ENCODE data around the gene SRPX2.

The SRPX2 gene

GRCh38 chrX:100615005-100615404, 29.0 kb upstream of the SRPX2 start:
- Histone ChIP-seq H3K79me1 (replicated peaks; ENCODE audit: low read length, poor library complexity, severe bottlenecking) (no peaks in the 10 kb centered on the region), H2BK5ac (ENCODE audit: low read depth, low read length, poor library complexity, severe bottlenecking) (no peak overlapping the region), H3K14ac (ENCODE audit: low read length in 2 of 2) (no peak overlapping the region), H4K8ac (ENCODE audit: low read length) (no peak overlapping the region), H4K91ac (ENCODE audit: low read length) (no peak overlapping the region), H3K27me3 (ENCODE audit: control insufficient read depth in 1 of 2, insufficient read depth in 1 of 2, low read length in 2 of 2) (peaks cover 0 to 30% of the 10 kb centered on the region in 2 experiments), H3K23ac (ENCODE audit: low read length in 2 of 2) (no peak overlapping the region), H3K4me1 (ENCODE audit: control insufficient read depth, insufficient read depth, low read depth, low read length) (no peaks in the 10 kb centered on the region), H3K9me3 (ENCODE audit: control insufficient read depth, low read length) (no peaks in the 10 kb centered on the region), H3K27ac (ENCODE audit: low read length, poor library complexity, severe bottlenecking) (no peak overlapping the region), H2BK120ac (ENCODE audit: low read depth, low read length) (no peak overlapping the region), H3K36me3 (ENCODE audit: control insufficient read depth in 1 of 2, insufficient read depth in 2 of 2, low read depth in 1 of 2, low read length in 2 of 2) (no peaks in the 10 kb centered on the region), H3K4ac (ENCODE audit: low read depth in 1 of 2, low read length in 2 of 2) (no peak overlapping the region), H3K18ac (ENCODE audit: low read depth in 1 of 2, low read length in 2 of 2) (no peak overlapping the region), H3K9ac (ENCODE audit: low read length) (peak overlapping the region; percentile 49), H2AFZ (ENCODE audit: low read depth, low read length) (no peak overlapping the region), H2AK5ac (ENCODE audit: low read length, severe bottlenecking) (no peak overlapping the region), H2BK12ac (ENCODE audit: low read length in 2 of 2) (no peak overlapping the region), H3K4me3 (ENCODE audit: insufficient read depth in 1 of 2, low read depth in 1 of 2, low read length in 2 of 2) (no peak overlapping the region), H3K4me2 (ENCODE audit: low read length, poor library complexity, severe bottlenecking) (no peak overlapping the region), H2BK15ac (ENCODE audit: low read depth, poor library complexity, severe bottlenecking) (no peak overlapping the region)
- DNase-seq, result peak; percentile 75
- WGBS, result 21% methylated on average over 2 of the region's 3 CpGs

DNA sequence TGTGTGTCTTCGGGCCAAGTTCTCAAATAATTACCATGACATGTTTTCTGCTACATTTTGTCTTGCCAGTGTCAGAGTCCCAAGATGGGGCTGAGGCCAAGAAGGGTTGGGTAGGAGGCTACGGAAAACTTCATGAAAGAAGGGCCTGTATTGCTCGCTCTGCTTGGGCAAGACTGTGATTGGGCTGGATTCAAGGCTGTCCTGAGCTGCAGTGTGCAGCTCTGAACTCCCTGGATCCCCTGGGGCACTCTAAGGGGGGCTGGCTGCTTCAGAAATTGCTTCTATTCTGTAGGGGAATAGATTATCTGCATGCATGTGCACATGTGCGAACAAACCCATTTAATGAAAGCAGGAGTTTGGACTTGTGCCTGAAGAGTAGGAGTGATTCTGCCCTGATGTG, 21.0 kb upstream of the SRPX2 start:
- H3K23ac ChIP-seq (ENCODE audit: low read length in 2 of 2), result no peak overlapping the region
- H3K14ac ChIP-seq (ENCODE audit: low read length in 2 of 2), result no peak overlapping the region
- H3K36me3 ChIP-seq (ENCODE audit: control insufficient read depth in 1 of 2, insufficient read depth in 2 of 2, low read depth in 1 of 2, low read length in 2 of 2), result no peaks in the 10 kb centered on the region
- no peak overlapping the region for H2BK120ac ChIP-seq (ENCODE audit: low read depth, low read length)
- H2BK15ac ChIP-seq (ENCODE audit: low read depth, poor library complexity, severe bottlenecking), result no peak overlapping the region
- H3K9me3 ChIP-seq (ENCODE audit: control insufficient read depth, low read length), result no peaks in the 10 kb centered on the region
- DNase-seq, result no peak
- 93% methylated on average over 3 of the region's 4 CpGs for WGBS
- H3K9ac ChIP-seq (ENCODE audit: low read length), result no peak overlapping the region
- H3K4me3 ChIP-seq (ENCODE audit: insufficient read depth in 1 of 2, low read depth in 1 of 2, low read length in 2 of 2), result no peak overlapping the region
- no peak overlapping the region for H4K8ac ChIP-seq (ENCODE audit: low read length)
- no peak overlapping the region for H2AK5ac ChIP-seq (ENCODE audit: low read length, severe bottlenecking)
- no peaks in the 10 kb centered on the region for H3K79me1 ChIP-seq (replicated peaks; ENCODE audit: low read length, poor library complexity, severe bottlenecking)
- no peak overlapping the region for H2AFZ ChIP-seq (ENCODE audit: low read depth, low read length)
- peaks cover 0 to 27% of the 10 kb centered on the region in 2 experiments for H3K27me3 ChIP-seq (ENCODE audit: control insufficient read depth in 1 of 2, insufficient read depth in 1 of 2, low read length in 2 of 2)
- H3K18ac ChIP-seq (ENCODE audit: low read depth in 1 of 2, low read length in 2 of 2), result no peak overlapping the region
- H3K27ac ChIP-seq (ENCODE audit: low read length, poor library complexity, severe bottlenecking), result no peak overlapping the region
- H3K4me1 ChIP-seq (ENCODE audit: control insufficient read depth, insufficient read depth, low read depth, low read length), result no peaks in the 10 kb centered on the region
- no peak overlapping the region for H2BK12ac ChIP-seq (ENCODE audit: low read length in 2 of 2)
- no peak overlapping the region for H3K4ac ChIP-seq (ENCODE audit: low read depth in 1 of 2, low read length in 2 of 2)
- H4K91ac ChIP-seq (ENCODE audit: low read length), result no peak overlapping the region
- H3K4me2 ChIP-seq (ENCODE audit: low read length, poor library complexity, severe bottlenecking), result no peak overlapping the region
- H2BK5ac ChIP-seq (ENCODE audit: low read depth, low read length, poor library complexity, severe bottlenecking), result no peak overlapping the region

- no peak overlapping the region for H2BK120ac ChIP-seq (ENCODE audit: low read depth, low read length)
- H3K9me3 ChIP-seq (ENCODE audit: control insufficient read depth, low read length), result no peaks in the 10 kb centered on the region
- H2BK5ac ChIP-seq (ENCODE audit: low read depth, low read length, poor library complexity, severe bottlenecking), result no peak overlapping the region
Observed at GRCh38 chrX:100625985-100626491, 18.0 kb upstream of the SRPX2 start.

DNA sequence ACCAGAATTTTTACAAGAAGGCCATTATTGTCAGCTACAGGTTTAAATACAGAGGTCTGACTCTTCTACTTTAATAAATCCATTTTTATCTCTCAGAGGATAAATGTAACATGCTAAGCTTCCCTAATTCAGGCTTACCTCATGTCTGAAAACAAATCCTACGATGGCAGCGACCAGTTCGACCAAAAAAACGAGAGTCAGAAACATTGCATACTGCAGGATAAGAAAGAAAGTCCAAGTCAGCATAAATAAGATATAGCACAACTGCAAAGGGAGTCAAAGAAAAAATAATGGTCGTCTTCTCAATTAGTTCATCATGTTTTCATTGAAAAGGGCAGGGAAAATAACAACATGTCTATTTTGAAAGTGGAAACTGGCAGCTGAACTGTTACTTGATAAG, 9.0 kb upstream of the SRPX2 start:
- Histone ChIP-seq H2BK5ac (ENCODE audit: low read depth, low read length, poor library complexity, severe bottlenecking) (no peak overlapping the region), H3K36me3 (ENCODE audit: control insufficient read depth in 1 of 2, insufficient read depth in 2 of 2, low read depth in 1 of 2, low read length in 2 of 2) (peaks cover 0 to 20% of the 10 kb centered on the region in 2 experiments), H3K79me1 (replicated peaks; ENCODE audit: low read length, poor library complexity, severe bottlenecking) (peaks cover 2% of the 10 kb centered on the region), H2BK120ac (ENCODE audit: low read depth, low read length) (no peak overlapping the region), H3K27ac (ENCODE audit: low read length, poor library complexity, severe bottlenecking) (no peak overlapping the region), H3K14ac (ENCODE audit: low read length in 2 of 2) (no peak overlapping the region), H2BK15ac (ENCODE audit: low read depth, poor library complexity, severe bottlenecking) (no peak overlapping the region), H3K4ac (ENCODE audit: low read depth in 1 of 2, low read length in 2 of 2) (no peak overlapping the region), H2BK12ac (ENCODE audit: low read length in 2 of 2) (no peak overlapping the region), H3K4me1 (ENCODE audit: control insufficient read depth, insufficient read depth, low read depth, low read length) (no peaks in the 10 kb centered on the region), H4K91ac (ENCODE audit: low read length) (no peak overlapping the region), H3K4me2 (ENCODE audit: low read length, poor library complexity, severe bottlenecking) (peak overlapping the region; percentile 37), H3K27me3 (ENCODE audit: control insufficient read depth in 1 of 2, insufficient read depth in 1 of 2, low read length in 2 of 2) (peaks cover 0 to 37% of the 10 kb centered on the region in 2 experiments), H3K4me3 (ENCODE audit: insufficient read depth in 1 of 2, low read depth in 1 of 2, low read length in 2 of 2) (peak overlapping the region in 1 of 2 experiments; percentile 86), H3K9ac (ENCODE audit: low read length) (no peak overlapping the region), H4K8ac (ENCODE audit: low read length) (no peak overlapping the region), H3K23ac (ENCODE audit: low read length in 2 of 2) (no peak overlapping the region), H3K9me3 (ENCODE audit: control insufficient read depth, low read length) (no peaks in the 10 kb centered on the region), H3K18ac (ENCODE audit: low read depth in 1 of 2, low read length in 2 of 2) (no peak overlapping the region), H2AFZ (ENCODE audit: low read depth, low read length) (no peak overlapping the region), H2AK5ac (ENCODE audit: low read length, severe bottlenecking) (no peak overlapping the region)
- DNase-seq, result no peak
- 85% methylated on average over 4 of the region's 5 CpGs for WGBS

More at GRCh38 chrX:100625985-100626491, 18.0 kb upstream of the SRPX2 start:
- H2AK5ac ChIP-seq (ENCODE audit: low read length, severe bottlenecking), result no peak overlapping the region
- no peak overlapping the region for H2AFZ ChIP-seq (ENCODE audit: low read depth, low read length)
- H3K79me1 ChIP-seq (replicated peaks; ENCODE audit: low read length, poor library complexity, severe bottlenecking), result no peaks in the 10 kb centered on the region
- no peak overlapping the region for H4K8ac ChIP-seq (ENCODE audit: low read length)
- no peaks in the 10 kb centered on the region for H3K4me1 ChIP-seq (ENCODE audit: control insufficient read depth, insufficient read depth, low read depth, low read length)
- H3K4ac ChIP-seq (ENCODE audit: low read depth in 1 of 2, low read length in 2 of 2), result no peak overlapping the region
- no peak overlapping the region for H3K27ac ChIP-seq (ENCODE audit: low read length, poor library complexity, severe bottlenecking)
- peaks cover 0 to 26% of the 10 kb centered on the region in 2 experiments for H3K27me3 ChIP-seq (ENCODE audit: control insufficient read depth in 1 of 2, insufficient read depth in 1 of 2, low read length in 2 of 2)
- DNase-seq, result no peak
- no peak overlapping the region for H3K4me3 ChIP-seq (ENCODE audit: insufficient read depth in 1 of 2, low read depth in 1 of 2, low read length in 2 of 2)
- no peak overlapping the region for H3K9ac ChIP-seq (ENCODE audit: low read length)
- WGBS, result 90% methylated on average over 2 of the region's 5 CpGs
- H3K36me3 ChIP-seq (ENCODE audit: control insufficient read depth in 1 of 2, insufficient read depth in 2 of 2, low read depth in 1 of 2, low read length in 2 of 2), result peaks cover 0 to 12% of the 10 kb centered on the region in 2 experiments
- H4K91ac ChIP-seq (ENCODE audit: low read length), result no peak overlapping the region
- no peak overlapping the region for H3K23ac ChIP-seq (ENCODE audit: low read length in 2 of 2)
- H2BK12ac ChIP-seq (ENCODE audit: low read length in 2 of 2), result no peak overlapping the region
- H3K14ac ChIP-seq (ENCODE audit: low read length in 2 of 2), result no peak overlapping the region
- no peak overlapping the region for H3K4me2 ChIP-seq (ENCODE audit: low read length, poor library complexity, severe bottlenecking)
- H3K18ac ChIP-seq (ENCODE audit: low read depth in 1 of 2, low read length in 2 of 2), result no peak overlapping the region
- no peak overlapping the region for H2BK15ac ChIP-seq (ENCODE audit: low read depth, poor library complexity, severe bottlenecking)
